ENCODE results near the gene BIRC6.

BIRC6 gene

GRCh38 chr2:32417659-32418058 lies 60.8 kb downstream of the BIRC6 start:
- TF ChIP-seq ZNF274 (IDR thresholded peaks at IDR 0.05; ENCODE audit: low read depth, low read length): no peak
- no peak overlapping the region for H3K4me3 ChIP-seq (ENCODE audit: low read length)

- H3K4me3 ChIP-seq (ENCODE audit: low read length): no peak overlapping the region
- TF ChIP-seq ZNF274 (IDR thresholded peaks at IDR 0.05; ENCODE audit: low read depth, low read length): no peak
Observed at GRCh38 chr2:32418778-32419177, 62.0 kb downstream of the BIRC6 start.

GRCh38 chr2:32422133-32422532 lies 65.3 kb downstream of the BIRC6 start:
- TF ChIP-seq ZNF274 (IDR thresholded peaks at IDR 0.05; ENCODE audit: low read depth, low read length): no peak
- H3K4me3 ChIP-seq (ENCODE audit: low read length): no peak overlapping the region

- no peak overlapping the region for H3K4me3 ChIP-seq (ENCODE audit: low read length)
- TF ChIP-seq ZNF274 (IDR thresholded peaks at IDR 0.05; ENCODE audit: low read depth, low read length): no peak
Observed at GRCh38 chr2:32423536-32423935, 66.7 kb downstream of the BIRC6 start.

DNA sequence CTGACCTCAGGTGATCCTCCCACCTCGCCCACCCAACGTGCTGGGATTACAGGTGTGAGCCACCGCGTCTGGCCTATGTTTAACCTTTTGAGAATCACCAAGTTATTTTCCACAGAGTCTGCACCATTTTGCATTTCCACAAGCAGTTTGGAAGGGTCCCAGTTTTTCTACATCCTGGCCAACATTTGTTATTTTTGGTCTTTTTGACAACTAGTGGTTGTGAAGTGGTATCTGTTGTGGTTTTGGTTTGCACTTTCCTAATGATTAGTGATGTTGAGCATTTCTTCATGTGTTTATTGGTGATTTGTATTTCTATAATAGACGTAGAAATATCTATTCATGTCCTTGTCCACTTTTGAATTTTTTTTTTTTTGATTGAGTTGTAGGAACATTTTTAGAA lies 67.9 kb downstream of the BIRC6 start:
- TF ChIP-seq ZNF274 (IDR thresholded peaks at IDR 0.05; ENCODE audit: low read depth, low read length): no peak
- H3K4me3 ChIP-seq (ENCODE audit: low read length): no peak overlapping the region

DNA sequence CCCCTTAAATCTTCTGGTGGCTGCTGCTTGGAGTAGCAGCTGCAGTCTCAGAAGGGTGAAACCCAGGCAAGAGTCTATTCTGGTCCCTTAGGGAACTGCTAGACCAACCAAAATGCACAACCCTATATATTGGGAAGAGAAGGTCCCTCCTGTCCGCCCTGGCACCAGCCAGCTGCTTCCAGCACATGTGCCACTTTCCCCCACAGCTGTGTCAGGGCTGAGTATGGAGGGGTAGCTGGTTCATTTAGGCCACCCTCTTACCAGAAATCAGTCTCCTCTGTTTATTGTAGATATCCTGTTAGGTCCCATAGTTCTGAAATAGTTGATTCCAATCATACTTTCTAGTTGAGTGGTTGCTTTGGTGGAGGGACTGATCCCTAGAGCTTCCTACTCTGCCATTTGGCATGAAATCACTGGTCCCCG lies 68.9 kb downstream of the BIRC6 start:
- no peak overlapping the region for H3K4me3 ChIP-seq (ENCODE audit: low read length)

GRCh38 chr2:32427672-32428610 lies 71.1 kb downstream of the BIRC6 start:
- no peak for TF ChIP-seq ZNF274 (IDR thresholded peaks at IDR 0.05; ENCODE audit: low read depth, low read length)

More for the DNA sequence above, 68.9 kb downstream of the BIRC6 start:
- no peak for TF ChIP-seq ZNF274 (IDR thresholded peaks at IDR 0.05; ENCODE audit: low read depth, low read length)

DNA sequence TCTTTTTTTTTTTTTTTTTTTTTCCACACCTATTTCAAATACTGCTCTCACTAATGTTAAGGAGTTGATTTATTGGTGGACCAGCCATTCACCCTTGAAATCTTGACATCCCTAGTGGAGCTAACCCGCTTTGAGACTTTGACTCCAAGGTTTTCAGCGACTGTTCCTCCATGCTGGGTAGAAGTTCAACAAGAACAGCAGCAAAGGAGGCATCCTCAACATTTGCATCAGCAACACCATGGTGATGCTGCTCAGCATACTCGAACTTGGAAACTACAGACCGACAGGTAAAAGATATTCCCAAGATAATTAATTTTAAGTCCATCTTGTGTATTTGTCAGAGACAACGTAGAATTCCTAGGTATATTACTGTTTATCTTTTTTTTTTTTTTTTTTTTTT lies 74.0 kb downstream of the BIRC6 start:
- no peak overlapping the region for H3K4me3 ChIP-seq (ENCODE audit: low read length)
- no peak for TF ChIP-seq ZNF274 (IDR thresholded peaks at IDR 0.05; ENCODE audit: low read depth, low read length)

More at GRCh38 chr2:32427672-32428610, 71.1 kb downstream of the BIRC6 start:
- no peak overlapping the region for H3K4me3 ChIP-seq (ENCODE audit: low read length)

DNA sequence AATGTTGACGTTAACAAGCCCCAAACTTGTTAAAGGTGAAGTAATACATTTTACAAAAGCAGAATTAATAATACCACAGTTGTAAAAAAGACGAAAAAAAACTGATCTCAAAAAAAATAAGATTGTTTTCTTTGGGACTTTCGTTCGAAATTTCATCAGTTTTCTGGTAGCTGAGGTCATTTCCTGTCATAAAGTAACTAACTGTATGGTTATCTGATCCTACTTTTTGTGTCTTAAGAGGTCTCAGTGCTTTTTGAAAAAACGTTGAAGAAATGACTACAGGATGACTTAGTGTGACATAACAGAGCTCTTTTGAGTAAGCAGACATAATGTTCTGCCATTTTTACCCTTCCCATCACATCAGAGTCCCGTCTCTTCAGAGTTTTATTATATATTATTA lies 79.3 kb downstream of the BIRC6 start:
- H3K4me3 ChIP-seq (ENCODE audit: low read length): no peak overlapping the region

DNA sequence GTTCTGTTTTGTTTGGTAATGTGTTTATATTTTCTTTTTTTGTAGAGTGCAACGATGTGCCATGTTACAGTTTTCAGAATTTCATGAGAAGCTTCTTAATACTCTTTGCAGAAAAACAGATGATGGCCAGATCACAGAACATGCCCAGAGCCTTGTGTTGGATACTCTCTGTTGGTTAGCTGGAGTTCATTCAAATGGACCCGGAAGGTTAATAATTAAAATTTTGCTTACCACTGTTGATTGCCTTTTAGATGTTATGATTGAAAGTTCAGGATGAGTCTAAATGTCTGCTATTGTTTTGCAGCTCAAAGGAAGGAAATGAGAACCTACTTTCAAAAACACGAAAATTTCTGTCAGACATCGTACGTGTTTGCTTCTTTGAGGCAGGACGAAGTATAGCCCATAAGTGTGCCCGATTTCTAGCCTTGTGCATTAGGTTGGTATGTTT lies 85.2 kb downstream of the BIRC6 start:
- no peak overlapping the region for H3K4me3 ChIP-seq (ENCODE audit: low read length)
- no peak for TF ChIP-seq ZNF274 (IDR thresholded peaks at IDR 0.05; ENCODE audit: low read depth, low read length)

More for the DNA sequence above, 79.3 kb downstream of the BIRC6 start:
- no peak for TF ChIP-seq ZNF274 (IDR thresholded peaks at IDR 0.05; ENCODE audit: low read depth, low read length)

DNA sequence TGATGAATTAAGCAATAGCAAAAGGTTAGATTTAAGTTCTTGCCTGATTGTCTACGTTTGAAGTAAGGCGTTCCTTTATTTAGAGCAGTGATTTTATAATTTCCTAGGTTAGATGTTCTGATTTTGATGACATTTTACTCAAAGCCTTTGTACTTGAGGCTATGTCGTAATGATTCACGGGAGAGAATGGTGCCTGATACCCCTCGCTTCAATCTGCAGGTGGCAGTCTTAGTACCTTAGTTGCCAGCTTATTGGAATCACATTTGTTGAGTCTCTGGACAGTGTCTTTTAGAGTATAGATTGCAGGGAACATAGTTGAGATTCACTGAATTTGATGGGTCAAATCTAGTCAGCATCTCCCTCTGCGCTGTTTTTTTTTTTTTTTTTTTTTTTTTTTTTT lies 89.5 kb downstream of the BIRC6 start:
- no peak for TF ChIP-seq ZNF274 (IDR thresholded peaks at IDR 0.05; ENCODE audit: low read depth, low read length)
- no peak overlapping the region for H3K4me3 ChIP-seq (ENCODE audit: low read length)

DNA sequence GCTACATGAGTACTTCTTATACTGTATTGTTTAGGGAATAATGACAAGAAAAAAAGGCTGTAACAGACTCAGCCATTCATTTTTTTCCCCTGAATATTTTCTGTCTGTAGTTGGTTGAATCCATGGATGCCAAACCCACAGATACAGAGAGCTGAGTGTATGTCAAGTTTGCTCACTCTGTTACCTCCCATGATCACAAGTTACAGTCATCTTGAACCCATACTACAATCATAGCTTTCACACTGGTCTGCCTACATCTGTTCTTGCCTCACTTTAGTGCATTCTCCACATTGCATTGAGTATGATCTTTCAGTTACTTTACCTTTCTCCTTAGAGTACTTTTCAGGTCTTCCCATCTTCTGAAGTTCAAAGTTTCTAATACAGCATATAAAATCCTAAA lies 94.0 kb downstream of the BIRC6 start:
- TF ChIP-seq ZNF274 (IDR thresholded peaks at IDR 0.05; ENCODE audit: low read depth, low read length): no peak
- no peak overlapping the region for H3K4me3 ChIP-seq (ENCODE audit: low read length)

- no peak overlapping the region for H3K4me3 ChIP-seq (ENCODE audit: low read length)
- no peak for TF ChIP-seq ZNF274 (IDR thresholded peaks at IDR 0.05; ENCODE audit: low read depth, low read length)
Observed at GRCh38 chr2:32452338-32453064, 95.7 kb downstream of the BIRC6 start.

- H3K4me3 ChIP-seq (ENCODE audit: low read length): no peak overlapping the region
- no peak for TF ChIP-seq ZNF274 (IDR thresholded peaks at IDR 0.05; ENCODE audit: low read depth, low read length)
Observed at GRCh38 chr2:32453242-32454062, 96.6 kb downstream of the BIRC6 start.
